Body of pancreas (tissue), 4 donors: ENCODE results near the gene RIT2. TPM values are rescaled to one million over a fixed set of nuclear protein-coding genes. Genes with fewer than 3 reads are reported as not detected.

Experiments used
- ATAC-seq: fragments of 150-250 bp; one replicate; pipeline ENCODE4 v1.9.1; 2016
- DNase-seq, 4 donors: peaks; one replicate each; pipeline ENCODE4 v3.0.0-alpha.2; 2019
- H3K27ac ChIP-seq, 4 donors: fragments of 200-600 bp; sonication (generic); 1 replicate in 3 of 4; 2 replicates in 1 of 4; pipeline versions ENCODE4 v1.5.1 to v1.6.1; 2016 to 2019; ENCODE audit warnings: mild to moderate bottlenecking in 1 of 4, mixed read lengths in 1 of 4, moderate library complexity in 1 of 4
- H3K27me3 ChIP-seq, 2 donors: fragments of 200-600 bp; sonication (generic); one replicate each; pipeline ENCODE4 v1.6.0; 2016; ENCODE audit warnings: mild to moderate bottlenecking in 1 of 2
- H3K36me3 ChIP-seq, 2 donors: fragments of 200-600 bp; sonication (generic); replicated peaks in 1 of 2; 2 replicates each; pipeline ENCODE4 v1.5.1; 2016; ENCODE audit warnings: low read depth in 2 of 2; ENCODE audit not compliant: insufficient read depth in 1 of 2
- H3K4me1 ChIP-seq: fragments of 200-600 bp; sonication (generic); one replicate; pipeline ENCODE4 v1.6.0; 2016
- H3K4me3 ChIP-seq, 2 donors: fragments of 200-600 bp; sonication (generic); 1 replicate in 1 of 2; 2 replicates in 1 of 2; pipeline ENCODE4 v1.5.1; 2016 to 2019
- H3K9me3 ChIP-seq, 3 donors: fragments of 200-600 bp; sonication (generic); 1 replicate in 2 of 3; 2 replicates in 1 of 3; pipeline ENCODE4 v1.5.1; 2016
- POLR2A ChIP-seq, 3 donors: fragments of 450-650 bp; IDR thresholded peaks; one replicate each; pipeline ENCODE4 v1.6.1; 2016; ENCODE audit warnings: antibody characterized with exemption in 3 of 3, mild to moderate bottlenecking in 2 of 3
- WGBS, 2 donors: methylation state at CpG; one replicate each; pipeline ENCODE4 v1.1.5; 2017; 5-methylcytosine and 5-hydroxymethylcytosine counted together
- intact Hi-C: fragments of 100-400 bp; cut with DNase I; formaldehyde crosslinking; loops from one replicate; pipeline ENCODE4 v1.15.1; 2023
- total RNA-seq, 2 donors: library from RNA; depleted of rRNA; stranded (reverse); fragments of >200 nt; gene quantifications; one replicate each; pipeline ENCODE4 v1.1.0, GENCODE V29; 2016
- TF ChIP-seq, protein P1 (sequence below), 7 experiments: fragments of 450-650 bp in 4 of 7; fragments of 200-600 bp in 3 of 7; sonication (generic) in 3 of 7; IDR thresholded peaks; one replicate each; pipeline ENCODE4 v1.5.1; 2016 to 2019; ENCODE audit warnings: antibody characterized with exemption in 7 of 7

The RIT2 gene
- total RNA-seq, 2 donors from 2014 or later, result not detected

- DNase-seq, result no peak
- intact Hi-C loops, result no loop called here
- H3K4me3 ChIP-seq, result no peak overlapping the region
- H3K9me3 ChIP-seq, result no peaks in the 10 kb centered on the region
- no peaks in the 10 kb centered on the region for H3K27me3 ChIP-seq
- no peak for TF ChIP-seq POLR2A (IDR thresholded peaks at IDR 0.05)
- TF ChIP-seq, protein P1, sequence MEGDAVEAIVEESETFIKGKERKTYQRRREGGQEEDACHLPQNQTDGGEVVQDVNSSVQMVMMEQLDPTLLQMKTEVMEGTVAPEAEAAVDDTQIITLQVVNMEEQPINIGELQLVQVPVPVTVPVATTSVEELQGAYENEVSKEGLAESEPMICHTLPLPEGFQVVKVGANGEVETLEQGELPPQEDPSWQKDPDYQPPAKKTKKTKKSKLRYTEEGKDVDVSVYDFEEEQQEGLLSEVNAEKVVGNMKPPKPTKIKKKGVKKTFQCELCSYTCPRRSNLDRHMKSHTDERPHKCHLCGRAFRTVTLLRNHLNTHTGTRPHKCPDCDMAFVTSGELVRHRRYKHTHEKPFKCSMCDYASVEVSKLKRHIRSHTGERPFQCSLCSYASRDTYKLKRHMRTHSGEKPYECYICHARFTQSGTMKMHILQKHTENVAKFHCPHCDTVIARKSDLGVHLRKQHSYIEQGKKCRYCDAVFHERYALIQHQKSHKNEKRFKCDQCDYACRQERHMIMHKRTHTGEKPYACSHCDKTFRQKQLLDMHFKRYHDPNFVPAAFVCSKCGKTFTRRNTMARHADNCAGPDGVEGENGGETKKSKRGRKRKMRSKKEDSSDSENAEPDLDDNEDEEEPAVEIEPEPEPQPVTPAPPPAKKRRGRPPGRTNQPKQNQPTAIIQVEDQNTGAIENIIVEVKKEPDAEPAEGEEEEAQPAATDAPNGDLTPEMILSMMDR (IDR thresholded peaks at IDR 0.05), result no peak
- ATAC-seq, result no peak
- no peaks in the 10 kb centered on the region for H3K4me1 ChIP-seq
- 73 to 76% methylated on average over 3 of the region's 3 CpGs for WGBS, 2 donors
- no peaks in the 10 kb centered on the region for H3K36me3 ChIP-seq
- H3K27ac ChIP-seq, result no peak overlapping the region
These were observed 159.2 kb downstream of the RIT2 start for GRCh38 chr18:42956287-42956686.

DNA sequence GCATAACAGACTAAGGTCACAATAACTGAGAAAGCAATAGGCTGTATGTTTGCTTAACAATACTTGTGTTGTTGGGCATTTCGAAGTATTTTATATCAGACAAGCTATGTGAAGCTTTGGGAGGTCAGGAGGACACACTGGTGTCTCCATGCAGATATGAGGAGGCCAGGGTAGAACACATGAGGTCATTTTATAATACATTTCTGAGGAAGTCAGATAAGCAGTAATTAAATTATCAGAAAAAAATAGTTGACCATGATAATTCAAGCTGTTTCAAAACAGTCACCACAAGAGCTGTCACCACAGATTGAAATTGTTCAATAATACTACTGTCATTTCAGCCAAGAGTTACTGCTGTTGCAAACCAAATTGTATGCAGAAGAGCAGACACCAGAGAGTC lies 160.6 kb downstream of the RIT2 start:
- 32 to 38% methylated on average over 1 of the region's 1 CpG for WGBS, 2 donors
- no peak for ATAC-seq

DNA sequence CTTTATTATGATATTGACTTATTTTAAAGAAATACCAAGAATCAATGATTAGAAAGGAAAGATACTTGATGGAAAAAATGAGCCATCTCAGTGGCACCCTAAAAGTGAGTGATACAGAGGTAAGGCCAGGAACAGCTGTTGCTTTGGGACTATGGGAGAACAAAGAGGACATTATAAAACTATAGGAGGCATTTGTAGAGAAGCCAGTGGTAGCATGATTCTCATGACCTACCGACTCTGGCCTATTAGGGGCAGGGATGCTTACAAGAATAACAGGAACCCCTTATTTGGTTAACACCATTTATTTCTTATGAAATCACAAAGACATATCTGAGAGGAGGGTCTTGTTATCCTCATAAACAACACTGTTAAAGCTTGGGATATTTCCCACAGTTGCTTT lies 162.2 kb downstream of the RIT2 start:
- 58 to 75% methylated on average over 1 of the region's 1 CpG for WGBS, 2 donors
- no peaks in the 10 kb centered on the region for H3K4me1 ChIP-seq
- TF ChIP-seq, protein P1 (IDR thresholded peaks at IDR 0.05), result no peak
- TF ChIP-seq POLR2A (IDR thresholded peaks at IDR 0.05), result no peak
- H3K9me3 ChIP-seq, result no peaks in the 10 kb centered on the region
- H3K27me3 ChIP-seq, result no peaks in the 10 kb centered on the region
- no peaks in the 10 kb centered on the region for H3K36me3 ChIP-seq
- no peak overlapping the region for H3K27ac ChIP-seq
- intact Hi-C loops, result no loop called here
- DNase-seq (no peak), ATAC-seq (no peak)
- no peak overlapping the region for H3K4me3 ChIP-seq

More for the DNA sequence above, 160.6 kb downstream of the RIT2 start:
- intact Hi-C loops, result no loop called here
- no peak for DNase-seq
- H3K36me3 ChIP-seq, result no peaks in the 10 kb centered on the region
- H3K4me1 ChIP-seq, result no peaks in the 10 kb centered on the region
- H3K9me3 ChIP-seq, result no peaks in the 10 kb centered on the region
- no peak for TF ChIP-seq POLR2A (IDR thresholded peaks at IDR 0.05)
- TF ChIP-seq, protein P1 (IDR thresholded peaks at IDR 0.05), result no peak
- H3K4me3 ChIP-seq, result no peak overlapping the region
- no peaks in the 10 kb centered on the region for H3K27me3 ChIP-seq
- no peak overlapping the region for H3K27ac ChIP-seq

GRCh38 chr18:42950732-42951131 lies 164.8 kb downstream of the RIT2 start:
- no peak overlapping the region for H3K27ac ChIP-seq

DNA sequence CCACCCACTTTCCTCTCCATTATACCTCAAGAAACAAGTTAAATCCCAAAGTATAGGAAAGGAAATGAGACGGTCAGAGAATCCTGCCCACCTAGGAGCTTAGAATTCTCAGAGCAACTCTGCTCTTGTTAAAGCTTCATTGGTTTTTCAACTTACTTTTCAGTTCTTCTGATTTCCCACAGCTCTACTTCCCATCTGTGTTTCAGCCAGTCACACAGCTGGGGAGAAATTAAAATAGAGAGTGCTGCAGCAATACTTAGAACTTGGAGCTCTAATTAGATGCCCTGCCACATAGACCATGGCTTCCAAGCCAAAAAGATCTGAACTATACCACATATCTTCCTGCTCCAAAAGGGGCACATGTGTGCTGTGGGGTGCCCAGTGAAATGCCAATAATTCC lies 166.7 kb downstream of the RIT2 start:
- TF ChIP-seq, protein P1 (IDR thresholded peaks at IDR 0.05), result no peak
- TF ChIP-seq POLR2A (IDR thresholded peaks at IDR 0.05), result no peak
- Histone ChIP-seq H3K9me3 (no peaks in the 10 kb centered on the region), H3K27ac (no peak overlapping the region), H3K4me3 (no peak overlapping the region), H3K36me3 (no peaks in the 10 kb centered on the region), H3K4me1 (no peaks in the 10 kb centered on the region), H3K27me3 (no peaks in the 10 kb centered on the region)
- DNase-seq (no peak), ATAC-seq (no peak)
- intact Hi-C loops, result no loop called here
- 30 to 33% methylated on average over 1 of the region's 1 CpG for WGBS, 2 donors

More at GRCh38 chr18:42950732-42951131, 164.8 kb downstream of the RIT2 start:
- intact Hi-C loops, result no loop called here
- TF ChIP-seq, protein P1 (IDR thresholded peaks at IDR 0.05), result no peak
- no peak for TF ChIP-seq POLR2A (IDR thresholded peaks at IDR 0.05)
- H3K36me3 ChIP-seq, result no peaks in the 10 kb centered on the region
- H3K4me1 ChIP-seq, result no peaks in the 10 kb centered on the region
- no peaks in the 10 kb centered on the region for H3K9me3 ChIP-seq
- DNase-seq (no peak), ATAC-seq (no peak)
- H3K27me3 ChIP-seq, result no peaks in the 10 kb centered on the region
- no peak overlapping the region for H3K4me3 ChIP-seq
